B cell (primary cell): ENCODE data around the gene QKI.

ENCODE experiments used
- EZH2 ChIP-seq: IDR thresholded peaks from 2 replicates; pipeline ENCODE4 v1.6.1; 2012; ENCODE audit warnings: borderline replicate concordance, low read depth, mild to moderate bottlenecking, moderate library complexity, low read length; ENCODE audit not compliant: insufficient read depth, poor library complexity, severe bottlenecking
- TF ChIP-seq, protein P1 (sequence below): fragments of 200-600 bp; IDR thresholded peaks from one replicate; pipeline ENCODE4 v1.8.0; 2022; ENCODE audit warnings: antibody characterized with exemption, mild to moderate bottlenecking

DNA sequence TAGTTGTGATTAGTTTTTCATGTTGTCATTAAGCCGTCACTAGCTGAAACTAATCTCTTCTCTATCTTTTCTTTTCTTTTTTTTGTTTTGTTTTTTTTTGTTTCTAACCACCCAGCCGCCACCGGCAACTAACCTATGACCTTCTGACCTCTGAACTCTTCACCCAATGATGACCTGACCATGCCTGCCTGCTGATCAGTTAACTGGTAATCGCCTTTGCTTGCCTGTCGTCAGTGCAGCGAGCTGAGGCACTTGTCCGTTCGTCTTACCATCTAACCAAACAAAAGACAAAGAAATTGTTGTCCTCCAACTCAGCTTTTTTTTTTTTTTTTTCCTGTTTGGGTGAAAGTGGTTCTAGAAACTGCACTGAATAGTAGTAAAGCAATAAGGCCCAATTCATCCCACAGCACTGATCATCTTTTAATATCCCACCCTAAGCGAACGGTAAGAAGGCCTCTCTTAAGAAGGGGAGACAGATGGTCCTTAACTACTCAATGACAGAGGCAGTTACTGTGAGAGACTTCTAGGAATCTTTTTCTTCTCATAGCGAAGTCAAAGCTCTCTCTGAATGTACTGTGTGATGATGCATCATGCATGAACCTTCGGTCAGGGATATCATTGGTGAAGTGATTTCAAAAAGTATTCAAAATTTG lies 156.2 kb downstream of the QKI start:
- TF ChIP-seq, protein P1, sequence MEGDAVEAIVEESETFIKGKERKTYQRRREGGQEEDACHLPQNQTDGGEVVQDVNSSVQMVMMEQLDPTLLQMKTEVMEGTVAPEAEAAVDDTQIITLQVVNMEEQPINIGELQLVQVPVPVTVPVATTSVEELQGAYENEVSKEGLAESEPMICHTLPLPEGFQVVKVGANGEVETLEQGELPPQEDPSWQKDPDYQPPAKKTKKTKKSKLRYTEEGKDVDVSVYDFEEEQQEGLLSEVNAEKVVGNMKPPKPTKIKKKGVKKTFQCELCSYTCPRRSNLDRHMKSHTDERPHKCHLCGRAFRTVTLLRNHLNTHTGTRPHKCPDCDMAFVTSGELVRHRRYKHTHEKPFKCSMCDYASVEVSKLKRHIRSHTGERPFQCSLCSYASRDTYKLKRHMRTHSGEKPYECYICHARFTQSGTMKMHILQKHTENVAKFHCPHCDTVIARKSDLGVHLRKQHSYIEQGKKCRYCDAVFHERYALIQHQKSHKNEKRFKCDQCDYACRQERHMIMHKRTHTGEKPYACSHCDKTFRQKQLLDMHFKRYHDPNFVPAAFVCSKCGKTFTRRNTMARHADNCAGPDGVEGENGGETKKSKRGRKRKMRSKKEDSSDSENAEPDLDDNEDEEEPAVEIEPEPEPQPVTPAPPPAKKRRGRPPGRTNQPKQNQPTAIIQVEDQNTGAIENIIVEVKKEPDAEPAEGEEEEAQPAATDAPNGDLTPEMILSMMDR, result no peak
- TF ChIP-seq EZH2, result no peak
